Esophagus squamous epithelium (tissue), 4 donors: Measurements from ENCODE around the gene LONP1.

Source experiments
- CTCF ChIP-seq, 6 experiments: fragments of 450-650 bp in 4 of 6; fragments of 200-600 bp in 2 of 6; sonication (generic) in 2 of 6; IDR thresholded peaks; one replicate each; pipeline ENCODE4 v1.5.1; 2016 to 2019; ENCODE audit warnings: antibody characterized with exemption in 6 of 6, mild to moderate bottlenecking in 4 of 6, moderate library complexity in 4 of 6
- POLR2A ChIP-seq, 4 donors: fragments of 450-650 bp; IDR thresholded peaks; one replicate each; pipeline ENCODE4 v1.6.1; 2017; ENCODE audit warnings: antibody characterized with exemption in 4 of 4, mild to moderate bottlenecking in 4 of 4, moderate library complexity in 3 of 4

GRCh38 chr19:5677580-5677979, 42.4 kb downstream of the LONP1 start:
- TF ChIP-seq CTCF (IDR thresholded peaks at IDR 0.05): no peak
- no peak for TF ChIP-seq POLR2A (IDR thresholded peaks at IDR 0.05)
